GF-D8 (cell line): ENCODE data around the gene TIMM21.

Experiments
- DNase-seq: peaks from one replicate; lab custom pipeline; 2025; lab: John Stamatoyannopoulos, UW

The TIMM21 gene

DNA sequence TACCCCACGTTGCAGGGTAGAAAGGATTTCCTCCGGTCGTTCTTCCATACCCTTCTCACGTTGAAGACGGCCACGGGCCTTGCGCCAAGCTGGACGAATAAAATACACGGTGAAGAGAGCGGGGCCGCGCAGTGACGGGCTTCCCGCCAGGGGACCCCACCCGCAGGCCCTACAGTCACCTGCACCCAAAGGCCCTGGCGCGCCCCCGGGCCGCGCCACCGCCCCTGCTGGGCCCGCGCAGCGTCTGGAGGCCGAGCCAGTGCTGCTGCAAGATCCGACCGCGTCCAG lies 888 bp upstream of the TIMM21 start:
- DNase-seq: no peak

DNA sequence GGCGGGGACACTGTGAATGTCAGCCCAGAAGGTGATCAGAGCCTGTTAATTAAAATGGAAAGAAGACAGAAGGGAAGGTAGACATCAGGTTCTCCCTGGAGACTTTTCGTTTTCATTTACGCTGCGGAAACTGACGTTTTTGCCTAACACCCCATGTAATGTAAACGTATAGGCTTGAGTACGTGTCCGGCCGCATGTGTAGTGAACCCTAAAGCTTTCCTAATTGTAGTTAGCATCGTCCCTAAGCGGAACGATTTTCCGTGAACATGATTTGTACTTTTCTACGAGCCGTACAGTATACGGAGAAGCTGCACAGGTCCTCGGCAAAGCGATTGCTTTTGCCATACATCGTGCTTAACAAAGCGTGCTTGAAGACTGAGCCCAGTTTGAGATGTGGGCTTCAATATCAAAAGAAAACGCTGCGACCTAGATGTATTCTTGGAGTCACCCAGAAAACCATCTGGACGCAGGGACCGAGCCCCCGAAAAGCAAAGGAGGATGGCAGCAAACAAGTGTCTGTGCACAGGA lies 284 bp downstream of the TIMM21 start:
- DNase-seq: no peak

DNA sequence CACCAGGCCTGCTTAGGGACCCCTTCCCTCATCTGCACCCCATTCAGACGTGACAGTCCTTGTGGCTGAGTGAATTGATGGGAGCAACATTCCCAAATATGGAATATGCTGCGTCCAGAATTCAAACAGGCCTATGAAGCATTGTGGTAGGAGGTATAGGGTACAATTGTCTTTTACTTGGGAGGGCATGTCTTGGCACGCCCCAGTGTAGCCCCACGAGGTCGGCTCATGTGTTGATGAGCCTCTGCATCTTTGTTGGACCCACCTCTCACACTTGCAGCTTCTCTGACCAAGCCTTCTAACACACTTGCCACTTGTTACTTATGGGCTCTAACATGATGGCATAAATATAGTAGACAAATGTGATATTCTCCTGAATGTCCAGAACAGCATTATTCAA lies 1.6 kb downstream of the TIMM21 start:
- no peak for DNase-seq

DNA sequence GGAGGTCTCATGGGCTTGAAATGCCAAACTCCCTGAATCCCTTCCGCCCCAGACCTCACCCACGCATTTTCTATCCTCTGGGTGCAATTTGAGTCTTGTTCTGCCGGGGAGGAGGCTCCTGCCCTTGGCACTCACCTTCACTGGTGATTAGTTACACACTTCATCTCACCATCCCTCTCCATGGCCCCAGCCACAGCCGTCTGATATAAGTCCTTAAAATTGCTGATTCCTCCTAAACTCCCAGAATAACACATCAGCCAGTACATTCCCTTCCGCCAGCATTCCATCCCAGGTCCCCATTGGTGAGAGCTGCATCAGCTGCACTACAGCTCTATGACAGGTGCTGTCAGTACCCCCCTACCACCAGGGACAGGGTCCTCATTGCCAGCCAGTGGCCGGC lies 3.9 kb downstream of the TIMM21 start:
- no peak for DNase-seq

DNA sequence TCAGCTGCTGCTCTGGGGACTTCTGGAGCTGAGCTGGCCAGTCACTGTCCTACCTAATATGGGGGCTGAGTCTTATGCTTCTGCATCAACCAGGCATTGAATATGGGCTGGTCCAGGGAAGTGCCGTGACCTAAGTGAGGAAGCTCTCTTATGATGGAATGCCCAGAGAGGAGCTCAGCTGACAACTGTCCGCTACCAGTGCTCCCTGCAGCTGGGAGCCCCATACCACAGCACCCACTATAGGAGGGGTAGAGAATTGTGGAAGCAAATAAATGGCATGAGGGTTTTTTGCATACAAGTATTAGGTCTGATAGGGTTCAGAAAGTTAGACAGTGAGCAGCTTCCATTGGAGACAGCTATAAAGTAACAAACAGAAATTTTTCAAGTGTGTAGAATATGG lies 4.5 kb downstream of the TIMM21 start:
- DNase-seq: no peak

DNA sequence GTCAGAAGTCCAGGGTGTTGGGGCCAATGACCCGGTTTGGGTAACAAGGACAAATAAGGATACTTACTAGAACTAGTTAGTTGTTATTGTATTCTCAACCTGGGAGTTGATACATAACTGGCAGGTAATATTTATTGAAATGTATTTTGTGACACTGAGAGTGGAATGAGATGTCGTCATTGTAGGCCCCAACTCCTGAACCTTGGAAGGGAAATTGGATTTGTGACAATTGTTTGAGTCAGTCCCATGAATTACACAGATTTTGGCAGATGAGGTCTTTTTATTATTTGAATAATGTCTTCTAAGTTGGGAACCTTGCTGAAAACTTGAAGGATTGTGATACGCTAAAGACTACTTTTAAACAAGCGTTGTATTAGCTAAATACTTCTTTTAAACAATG lies 5.1 kb downstream of the TIMM21 start:
- no peak for DNase-seq

DNA sequence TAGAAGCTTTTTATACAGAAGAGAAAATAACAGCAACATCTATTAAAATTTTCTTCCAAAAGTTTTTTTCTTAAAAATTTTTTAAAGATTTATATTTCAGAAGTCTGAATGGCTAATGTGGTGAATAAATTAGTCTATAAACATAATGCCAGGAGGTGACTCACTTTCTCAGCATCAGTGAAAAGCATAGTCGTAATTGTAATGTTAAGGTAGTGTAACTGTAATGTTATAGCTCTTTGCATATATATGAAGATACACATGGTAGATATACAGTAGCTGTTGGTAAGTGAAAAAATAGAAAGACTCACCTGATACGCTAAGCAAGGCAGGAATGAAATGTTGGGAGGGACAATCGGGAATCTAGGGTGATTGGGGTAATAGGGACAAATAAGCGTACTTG lies 5.5 kb downstream of the TIMM21 start:
- DNase-seq: no peak

DNA sequence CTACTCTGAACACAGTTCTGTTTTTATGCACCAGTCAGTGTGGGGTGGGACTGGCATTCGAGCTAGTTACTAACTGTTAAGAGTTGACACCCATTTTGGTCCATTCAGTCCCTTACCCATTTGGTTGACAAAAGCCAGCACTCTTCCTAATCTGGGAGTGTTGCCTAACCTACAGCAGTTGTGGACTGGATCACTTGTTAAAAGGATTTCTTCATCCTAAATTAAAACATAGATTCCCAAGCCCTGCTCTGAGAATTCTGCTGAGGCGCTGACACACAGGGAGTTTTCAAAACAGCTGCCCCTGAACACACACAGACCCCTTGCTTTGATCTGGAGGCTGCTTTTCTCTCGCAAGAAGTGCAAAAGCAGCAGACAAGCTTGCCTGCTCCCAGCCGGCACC lies 6.4 kb downstream of the TIMM21 start:
- DNase-seq: no peak

DNA sequence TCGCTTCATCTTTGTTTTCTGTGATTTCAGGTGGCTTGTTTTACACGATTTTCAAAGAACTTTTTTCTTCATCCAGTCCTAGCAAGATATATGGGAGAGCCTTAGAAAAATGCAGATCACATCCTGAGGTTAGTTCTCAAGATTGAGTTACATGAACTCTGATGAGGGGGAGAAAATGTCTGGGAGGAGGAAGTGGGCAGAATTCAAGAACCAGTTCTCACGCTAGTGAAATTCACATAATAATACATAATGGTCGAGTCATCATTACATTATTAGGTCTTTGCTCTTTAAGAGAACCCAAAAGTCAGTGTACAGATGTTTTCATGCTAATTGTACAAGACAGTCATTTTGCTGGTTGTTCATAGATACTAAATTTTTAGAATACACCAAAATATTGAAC lies 7.0 kb downstream of the TIMM21 start:
- DNase-seq: no peak

DNA sequence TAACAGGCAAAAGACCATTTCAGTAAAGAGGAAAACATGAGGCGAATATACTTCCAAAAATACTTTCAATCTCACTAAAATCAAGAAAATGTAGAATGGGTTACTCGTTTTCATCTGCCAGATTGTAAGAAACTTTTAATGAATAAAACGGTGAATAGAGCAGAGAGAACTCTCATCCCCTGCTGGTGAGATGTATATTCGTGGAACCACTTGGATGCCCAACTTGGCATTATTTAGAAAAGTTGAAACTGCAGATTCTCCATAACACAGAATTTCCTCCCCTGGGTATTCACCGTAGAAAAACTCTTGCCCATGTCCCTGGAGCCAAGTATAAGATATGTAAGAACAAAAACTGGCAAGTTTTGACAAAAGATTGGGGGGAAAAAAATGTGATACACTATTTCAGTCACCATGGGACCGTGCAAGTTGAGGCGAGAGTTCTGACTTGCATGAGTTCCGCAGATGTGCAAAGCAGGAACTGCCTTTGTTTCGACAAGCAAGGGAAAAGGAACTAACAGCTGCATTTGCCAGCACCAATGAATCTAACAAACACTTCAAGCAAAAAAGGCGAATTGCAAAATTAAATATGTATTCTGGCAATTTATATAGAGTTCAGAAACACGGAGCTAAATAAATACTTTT lies 14.8 kb downstream of the TIMM21 start:
- no peak for DNase-seq

DNA sequence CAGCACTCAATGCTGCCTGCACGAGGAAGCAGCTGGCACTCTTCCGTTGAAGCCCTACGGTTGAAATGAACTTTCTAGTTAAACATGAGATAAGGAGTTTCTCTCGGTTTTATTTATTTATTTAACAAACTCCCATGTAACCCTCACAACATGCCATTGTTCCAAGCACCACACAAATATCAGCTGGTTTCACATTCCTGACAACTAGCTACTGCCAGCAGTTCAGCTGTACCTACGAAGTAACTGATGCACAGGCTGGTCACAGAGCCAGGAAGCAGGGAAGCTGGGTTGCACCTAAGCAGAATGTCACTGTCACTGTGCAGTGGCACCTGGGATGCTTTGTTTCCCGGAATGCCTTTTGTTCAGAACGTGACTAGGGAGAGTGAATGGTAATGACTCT lies 18.1 kb downstream of the TIMM21 start:
- no peak for DNase-seq

DNA sequence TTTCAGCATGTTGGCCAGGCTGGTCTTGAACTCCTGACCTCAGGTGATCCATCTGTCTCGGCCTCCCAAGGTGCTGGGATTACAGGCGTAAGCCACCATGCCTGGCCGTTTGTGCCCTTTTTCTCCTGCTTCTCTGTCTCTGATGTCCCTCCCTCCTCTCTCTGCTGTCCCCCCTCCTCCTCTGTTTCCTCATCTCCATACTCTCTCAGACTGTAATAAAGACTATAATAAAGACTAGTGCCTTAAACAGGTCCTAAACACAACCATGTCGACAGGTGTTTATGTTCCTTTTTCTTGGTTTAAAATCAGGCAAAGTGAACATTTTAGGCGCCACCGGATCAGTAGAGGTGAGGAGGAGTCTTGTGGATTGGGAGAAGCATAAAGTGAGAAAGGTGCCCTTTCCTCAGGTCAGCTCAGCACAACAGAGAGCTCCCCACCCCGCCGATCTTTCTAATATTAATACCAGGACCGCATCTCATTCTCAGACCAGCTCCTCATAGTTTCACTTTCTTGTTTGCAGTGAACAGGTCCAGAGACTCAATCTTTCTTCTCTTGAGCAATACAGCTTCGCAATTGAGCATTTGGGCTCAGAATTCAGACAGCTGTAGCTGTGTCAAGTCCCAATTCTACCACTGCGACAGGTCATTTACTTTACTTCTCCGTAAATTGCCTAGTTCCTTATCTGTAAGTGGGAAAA lies 23.7 kb downstream of the TIMM21 start:
- DNase-seq: no peak

DNA sequence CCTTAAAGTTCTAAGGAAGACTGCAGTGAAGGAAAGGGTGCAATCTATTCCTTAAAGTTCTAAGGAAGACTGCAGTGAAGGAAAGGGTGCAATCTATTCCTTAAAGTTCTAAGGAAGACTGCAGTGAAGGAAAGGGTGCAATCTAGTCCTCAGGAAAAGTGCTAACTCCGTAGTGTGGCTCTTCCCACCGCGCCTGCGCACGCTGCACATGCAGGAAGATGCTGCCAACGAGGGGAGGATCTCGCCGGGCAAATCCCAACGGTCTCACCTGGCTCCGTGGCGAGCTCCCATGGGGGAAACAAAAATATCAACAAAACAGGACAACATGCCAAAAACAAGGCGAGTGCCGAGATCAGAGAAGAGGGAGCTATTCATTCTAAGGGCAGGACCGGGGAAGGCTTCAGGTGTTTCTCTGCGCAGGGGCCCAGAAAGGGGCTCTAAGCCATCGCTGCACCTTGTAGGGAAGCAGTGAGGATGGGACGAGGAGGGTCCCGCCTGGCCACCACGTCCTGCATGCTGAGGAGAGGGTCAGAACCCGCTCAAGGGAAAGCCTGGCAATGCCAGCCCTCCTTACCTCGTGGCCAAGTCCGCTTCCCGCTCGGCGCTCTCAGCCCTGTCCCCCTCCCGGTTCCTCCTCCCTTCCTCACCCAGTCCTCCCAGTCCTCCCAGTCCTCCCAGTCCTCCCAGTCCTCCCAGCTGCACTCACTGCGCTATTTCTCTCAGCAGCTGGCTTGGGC lies 24.5 kb downstream of the TIMM21 start:
- DNase-seq: no peak

DNA sequence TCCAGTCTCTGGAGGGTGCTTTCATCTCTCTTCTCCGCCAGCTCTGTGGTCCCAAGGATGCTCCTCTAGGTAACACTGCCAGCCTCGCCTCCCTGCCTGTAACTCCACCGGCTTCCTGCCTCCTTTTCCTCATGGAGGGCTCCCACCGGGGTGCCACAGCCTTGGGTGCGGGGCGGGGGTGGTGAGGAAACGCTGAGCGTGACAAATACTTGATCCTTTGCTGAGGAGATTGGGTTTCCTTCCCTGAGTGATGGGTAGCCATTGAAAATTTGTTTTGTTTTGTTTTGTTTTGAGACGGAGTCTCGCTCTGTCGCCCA lies 25.1 kb downstream of the TIMM21 start:
- DNase-seq: no peak

DNA sequence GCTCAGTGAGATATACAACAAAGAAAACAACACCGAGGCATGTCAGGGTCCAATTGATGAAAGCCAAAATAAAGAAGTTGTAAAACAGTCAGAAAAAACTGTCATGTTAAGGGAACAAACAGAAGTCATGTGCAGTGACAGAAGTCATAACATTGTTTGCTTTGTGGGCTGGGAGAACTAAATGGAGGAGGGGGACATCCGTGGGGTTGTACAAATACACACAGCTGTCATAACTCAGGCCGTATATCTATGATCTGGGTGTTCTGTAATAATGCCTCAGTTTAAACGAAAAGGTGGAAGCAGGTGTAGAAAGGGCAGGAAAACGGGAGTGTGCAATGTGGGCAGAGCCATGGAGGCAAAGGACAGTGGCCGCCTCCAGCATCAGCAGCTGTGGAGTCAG lies 27.3 kb downstream of the TIMM21 start:
- no peak for DNase-seq

DNA sequence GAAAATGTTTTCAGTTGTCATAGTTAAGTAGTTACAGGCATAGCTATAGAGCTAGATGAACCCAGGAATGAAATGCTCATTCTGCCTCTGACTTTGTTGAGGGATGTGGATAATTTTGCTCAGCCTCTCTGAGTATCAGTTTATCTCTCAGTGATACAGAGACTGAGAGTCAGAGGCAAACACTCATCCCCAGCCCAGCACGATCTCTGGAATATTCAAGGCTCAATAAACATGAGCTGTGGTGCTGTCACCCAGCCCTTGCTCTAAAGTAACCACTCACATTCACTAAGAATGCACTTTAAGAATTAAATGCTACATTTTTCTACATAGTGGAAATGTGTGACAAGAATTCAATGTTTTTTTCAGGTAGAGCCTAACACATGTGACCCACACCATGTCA lies 30.6 kb downstream of the TIMM21 start:
- no peak for DNase-seq

DNA sequence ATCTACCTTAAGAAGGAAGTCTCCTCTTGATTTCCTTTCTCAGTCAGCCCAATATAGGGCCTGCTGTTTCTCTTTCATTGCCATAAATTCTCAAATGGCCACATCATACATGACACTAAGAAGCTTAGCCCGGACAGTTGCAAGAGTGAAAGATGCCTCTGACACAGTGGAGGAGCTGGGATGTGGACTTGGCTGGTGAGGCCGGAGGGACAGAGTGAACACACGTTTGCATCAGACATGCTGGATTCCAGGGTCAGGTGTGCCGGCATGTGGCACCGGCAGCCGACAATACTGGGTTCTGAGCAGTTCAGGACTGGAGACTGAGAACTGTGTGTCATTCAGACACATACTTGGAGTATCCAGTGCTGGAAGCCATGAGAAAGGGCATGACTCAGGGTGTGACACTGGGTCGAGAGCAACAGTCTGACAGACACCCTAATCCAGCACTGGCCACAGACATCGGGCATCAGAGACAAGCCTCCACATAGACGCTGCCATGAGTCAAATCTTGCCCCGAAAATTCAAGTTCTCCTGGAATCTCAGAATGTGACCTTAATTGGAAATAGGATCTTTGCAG lies 31.4 kb downstream of the TIMM21 start:
- no peak for DNase-seq

DNA sequence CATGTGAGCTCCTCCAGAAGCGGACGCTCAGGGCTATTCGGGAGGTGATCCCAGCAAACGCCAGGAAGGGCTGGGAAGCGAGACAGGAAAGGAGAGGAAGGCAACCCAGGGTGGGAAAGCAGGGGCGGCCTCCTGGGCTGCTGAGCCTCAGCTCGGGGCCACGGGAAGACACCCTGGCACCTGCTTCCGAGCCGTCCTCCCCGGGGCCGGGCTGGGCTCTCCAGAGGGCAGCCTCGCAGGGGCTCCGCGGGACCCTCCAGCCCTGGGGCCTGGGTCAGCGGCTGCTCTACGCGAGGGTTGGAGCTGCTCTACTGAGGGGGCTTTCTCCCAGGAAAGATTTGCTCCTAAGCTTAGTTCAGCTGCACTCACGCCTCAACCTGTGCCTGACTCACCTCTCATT lies 34.0 kb downstream of the TIMM21 start:
- DNase-seq: no peak

DNA sequence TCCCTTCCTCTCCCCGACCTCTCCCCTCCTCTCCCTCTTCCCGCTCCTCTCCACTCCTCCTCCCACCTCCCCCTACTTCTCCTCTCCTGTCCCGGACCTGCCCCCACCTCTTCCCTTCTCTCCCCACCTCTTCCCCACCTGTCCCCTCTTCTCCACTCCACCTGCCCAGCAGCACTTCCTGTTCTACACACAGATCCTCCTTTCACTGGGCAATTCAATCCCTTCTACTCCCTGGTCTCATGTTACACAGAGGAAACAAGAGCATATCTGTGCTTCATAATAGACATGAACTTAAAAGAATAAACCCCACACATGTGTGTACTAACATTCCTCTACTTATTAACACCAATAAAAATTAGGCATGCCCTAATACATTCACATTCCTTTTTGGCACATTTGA lies 34.8 kb downstream of the TIMM21 start:
- no peak for DNase-seq

DNA sequence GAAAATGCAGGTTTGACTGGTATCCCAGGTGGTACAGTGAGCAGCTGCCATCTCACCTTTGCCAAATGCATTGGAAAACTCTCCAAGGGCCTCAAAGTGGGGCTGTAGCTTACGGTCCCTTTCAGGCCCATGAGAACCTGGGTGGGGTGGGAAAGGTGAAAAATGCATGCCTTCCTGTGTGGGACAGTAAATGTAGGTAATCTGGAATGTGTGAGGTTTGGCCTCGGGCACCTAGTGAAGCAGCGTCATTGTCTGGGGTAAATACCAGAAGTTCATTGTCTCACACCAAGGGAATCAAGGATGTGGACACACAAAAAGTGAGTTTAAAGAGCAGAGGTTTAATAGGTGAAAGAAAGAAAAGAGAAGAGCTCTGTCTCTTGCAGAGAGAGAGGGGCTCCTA lies 36.6 kb downstream of the TIMM21 start:
- DNase-seq: no peak

DNA sequence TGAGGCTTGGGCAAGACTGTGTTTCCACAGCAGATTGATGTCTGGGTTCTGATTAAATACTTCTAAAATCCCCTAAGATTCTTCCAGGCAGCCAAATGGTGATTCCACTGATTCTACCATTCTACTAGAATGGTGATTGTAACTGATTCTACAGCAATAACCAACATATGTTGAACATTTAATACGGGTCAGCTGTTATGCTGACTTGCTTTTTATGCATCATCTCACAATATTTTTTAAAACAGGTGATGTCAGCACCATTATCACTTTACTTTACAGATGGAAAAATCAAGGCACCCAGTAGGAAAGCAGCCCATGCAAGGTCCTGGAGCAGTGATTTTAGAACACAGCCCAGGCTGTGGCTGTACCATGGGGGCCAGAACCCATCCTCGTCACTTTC lies 37.5 kb downstream of the TIMM21 start:
- DNase-seq: no peak

DNA sequence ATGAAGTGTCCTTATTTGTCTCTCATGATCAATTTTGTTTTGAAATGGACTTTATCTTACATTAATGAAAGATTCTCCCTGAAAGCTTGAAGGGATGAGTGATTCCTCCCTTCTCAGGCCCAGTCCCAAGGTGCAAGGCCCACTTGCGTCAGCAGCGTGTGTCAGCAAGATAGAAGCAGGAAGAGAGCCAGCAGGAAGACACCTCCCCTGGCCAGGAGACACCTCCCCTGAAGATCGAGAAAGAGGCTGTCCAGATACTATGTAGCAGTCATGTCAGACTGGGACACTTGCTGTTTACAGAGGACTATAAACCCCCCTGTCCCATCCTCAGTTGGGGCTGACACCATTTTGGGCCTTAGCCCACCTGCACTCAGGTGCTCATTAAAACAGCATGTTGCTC lies 38.3 kb downstream of the TIMM21 start:
- DNase-seq: no peak

DNA sequence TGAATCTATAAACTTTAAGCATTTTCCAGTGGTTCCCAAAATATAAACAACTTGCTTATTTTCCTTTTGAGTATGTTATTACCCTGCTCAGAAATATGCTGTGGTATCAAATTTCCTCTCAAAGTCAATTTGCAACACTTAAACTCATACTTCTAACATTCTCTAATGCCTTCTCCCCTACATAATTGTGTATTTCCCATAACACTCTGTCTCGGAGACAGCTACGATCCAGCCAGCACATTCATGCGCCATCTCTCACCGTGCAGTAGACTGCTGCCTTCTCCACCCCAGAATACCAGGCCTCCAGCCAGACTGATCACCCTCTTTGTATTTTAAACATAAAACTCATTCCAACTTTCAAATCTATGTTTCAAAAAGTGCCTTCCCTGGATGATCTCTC lies 41.8 kb downstream of the TIMM21 start:
- DNase-seq: no peak
